C4-2B (cell line): ENCODE data around the gene ATG2A.

Experiments used
- CTCF ChIP-seq: fragments of 450-650 bp; conservative IDR thresholded peaks from 2 replicates; pipeline ENCODE4 v1.5.1; 2017; ENCODE audit warnings: mild to moderate bottlenecking
- ZFX ChIP-seq: fragments of 450-650 bp; IDR thresholded peaks from 2 replicates; pipeline ENCODE4 v1.6.1; 2017

GRCh38 chr11:64863391-64864060, 53.5 kb downstream of the ATG2A start:
- no peak for TF ChIP-seq CTCF
- TF ChIP-seq ZFX, result no peak
